Subcutaneous adipose tissue (tissue), 4 donors: ENCODE measurements around the gene MYO1F. TPM values are rescaled to one million over a fixed set of nuclear protein-coding genes. Genes with fewer than 3 reads are reported as not detected.

Experiments
- total RNA-seq, 4 donors: library from RNA; depleted of rRNA; stranded (reverse); fragments of >200 nt; gene quantifications; one replicate each; pipeline ENCODE4 v1.1.0, GENCODE V29; 2016
- TF ChIP-seq, protein P1 (sequence below): fragments of 450-650 bp; IDR thresholded peaks from one replicate; pipeline ENCODE4 v1.5.1; 2016; ENCODE audit warnings: low read depth, mild to moderate bottlenecking, control low read depth, antibody characterized with exemption, moderate library complexity

The MYO1F gene
- total RNA-seq, 4 donors from 2014 or later = 13.4 to 48.3 (median 26.0) TPM

DNA sequence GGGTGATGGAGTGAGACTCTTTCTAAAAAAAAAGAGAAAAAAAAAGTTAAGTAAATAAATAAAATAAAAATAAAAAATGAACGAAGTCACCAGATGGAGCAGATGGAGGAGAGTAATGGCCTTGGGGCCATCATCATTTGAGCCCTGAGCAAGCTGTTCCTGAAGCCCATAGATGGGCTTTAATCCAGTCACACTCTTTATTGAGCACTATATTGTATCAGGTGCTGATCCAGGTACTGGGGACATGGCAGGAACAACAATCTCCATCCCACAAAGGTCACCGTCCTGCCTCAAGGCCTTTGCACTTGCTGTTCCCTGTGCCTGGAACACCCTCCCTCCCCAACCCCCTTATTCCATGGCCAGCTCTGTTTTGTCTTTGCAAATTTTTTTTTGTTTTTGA is 37.2 kb upstream of the MYO1F start:
- TF ChIP-seq, protein P1, sequence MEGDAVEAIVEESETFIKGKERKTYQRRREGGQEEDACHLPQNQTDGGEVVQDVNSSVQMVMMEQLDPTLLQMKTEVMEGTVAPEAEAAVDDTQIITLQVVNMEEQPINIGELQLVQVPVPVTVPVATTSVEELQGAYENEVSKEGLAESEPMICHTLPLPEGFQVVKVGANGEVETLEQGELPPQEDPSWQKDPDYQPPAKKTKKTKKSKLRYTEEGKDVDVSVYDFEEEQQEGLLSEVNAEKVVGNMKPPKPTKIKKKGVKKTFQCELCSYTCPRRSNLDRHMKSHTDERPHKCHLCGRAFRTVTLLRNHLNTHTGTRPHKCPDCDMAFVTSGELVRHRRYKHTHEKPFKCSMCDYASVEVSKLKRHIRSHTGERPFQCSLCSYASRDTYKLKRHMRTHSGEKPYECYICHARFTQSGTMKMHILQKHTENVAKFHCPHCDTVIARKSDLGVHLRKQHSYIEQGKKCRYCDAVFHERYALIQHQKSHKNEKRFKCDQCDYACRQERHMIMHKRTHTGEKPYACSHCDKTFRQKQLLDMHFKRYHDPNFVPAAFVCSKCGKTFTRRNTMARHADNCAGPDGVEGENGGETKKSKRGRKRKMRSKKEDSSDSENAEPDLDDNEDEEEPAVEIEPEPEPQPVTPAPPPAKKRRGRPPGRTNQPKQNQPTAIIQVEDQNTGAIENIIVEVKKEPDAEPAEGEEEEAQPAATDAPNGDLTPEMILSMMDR = no peak

DNA sequence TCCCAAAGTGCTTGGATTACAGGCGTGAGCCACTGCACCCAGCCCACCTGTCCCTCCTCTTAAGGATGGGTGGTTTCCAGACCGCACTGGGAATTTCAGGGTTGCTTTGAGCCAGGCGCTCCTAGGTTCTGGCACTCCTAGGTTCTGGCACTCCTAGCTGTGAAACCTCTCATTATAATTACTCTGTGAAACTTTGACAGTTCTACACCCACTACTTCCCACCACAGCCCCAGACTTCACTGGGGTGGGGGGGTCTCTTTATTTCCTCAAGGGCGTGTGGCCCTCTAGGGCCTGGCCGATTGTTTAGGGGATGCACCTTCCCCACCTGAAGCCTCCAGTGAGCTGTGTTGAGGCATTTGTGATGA is 35.5 kb upstream of the MYO1F start:
- TF ChIP-seq, protein P1 = no peak

DNA sequence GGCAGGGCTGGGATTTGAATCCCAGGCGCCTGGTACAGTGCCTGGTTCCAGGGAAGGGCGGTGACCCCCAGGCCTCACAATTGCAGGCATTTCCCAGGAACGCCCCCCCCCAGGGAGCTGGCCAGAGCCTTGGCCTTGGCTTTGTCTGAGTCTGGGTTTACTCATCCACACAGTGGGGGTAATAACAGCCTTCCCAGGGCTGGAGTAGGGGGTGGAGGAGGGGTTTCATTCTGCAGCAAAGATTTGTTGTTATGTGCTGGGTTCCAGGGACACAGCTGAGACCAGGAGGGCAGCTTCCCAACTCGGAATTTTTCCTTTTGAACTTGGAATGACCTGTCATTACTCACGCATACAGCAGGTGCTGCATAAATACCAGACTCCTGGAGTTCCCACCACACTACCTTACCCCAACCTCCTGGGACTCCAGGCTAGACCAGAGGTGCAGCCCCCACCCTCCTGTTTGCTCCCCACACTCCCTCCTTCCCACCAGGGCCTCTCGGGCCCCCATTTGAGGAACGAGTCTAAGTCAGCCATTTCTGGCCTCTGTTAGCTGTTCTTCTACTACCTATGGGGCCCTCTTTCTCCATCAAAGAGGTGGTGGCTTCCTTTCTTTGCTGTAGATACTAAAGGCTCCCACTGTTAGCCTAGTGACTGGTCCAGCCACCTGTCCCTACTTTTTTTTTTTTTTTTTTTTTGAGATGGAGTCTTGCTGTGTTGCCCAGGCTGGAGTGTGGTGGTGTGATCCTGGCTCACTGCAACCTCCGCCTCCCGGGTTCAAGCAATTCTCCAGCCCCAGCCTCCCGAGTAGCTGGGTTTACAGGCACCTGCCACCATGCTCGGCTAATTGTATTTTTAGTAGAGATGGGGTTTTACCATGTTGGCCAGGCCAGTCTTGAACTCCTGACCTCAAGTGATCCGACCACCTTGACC is 34.9 kb upstream of the MYO1F start:
- TF ChIP-seq, protein P1 = no peak

DNA sequence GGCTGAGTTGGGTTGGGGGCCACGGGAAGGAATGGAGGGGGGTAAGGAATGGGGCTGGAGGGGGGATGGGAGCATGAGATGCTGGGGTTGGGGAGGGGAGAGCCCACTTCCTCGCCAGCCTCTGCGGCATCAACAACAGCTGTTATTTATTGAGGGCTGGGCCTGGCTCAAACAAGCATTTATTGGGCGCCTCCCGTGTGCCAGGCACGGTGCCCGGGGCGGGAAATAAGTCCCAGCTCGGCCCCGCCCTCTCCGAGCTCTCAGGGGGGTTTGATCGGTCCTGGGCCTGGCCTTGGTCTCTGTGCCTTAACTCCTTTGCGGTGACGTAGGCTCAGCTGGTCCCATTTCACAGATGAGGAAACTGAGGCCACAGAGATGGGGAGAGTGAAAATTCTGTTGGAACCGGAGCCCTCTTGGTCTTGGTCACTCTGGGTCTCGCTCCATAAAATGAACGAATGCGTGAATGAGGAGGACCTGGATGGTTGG is 34.2 kb upstream of the MYO1F start:
- TF ChIP-seq, protein P1 = no peak

DNA sequence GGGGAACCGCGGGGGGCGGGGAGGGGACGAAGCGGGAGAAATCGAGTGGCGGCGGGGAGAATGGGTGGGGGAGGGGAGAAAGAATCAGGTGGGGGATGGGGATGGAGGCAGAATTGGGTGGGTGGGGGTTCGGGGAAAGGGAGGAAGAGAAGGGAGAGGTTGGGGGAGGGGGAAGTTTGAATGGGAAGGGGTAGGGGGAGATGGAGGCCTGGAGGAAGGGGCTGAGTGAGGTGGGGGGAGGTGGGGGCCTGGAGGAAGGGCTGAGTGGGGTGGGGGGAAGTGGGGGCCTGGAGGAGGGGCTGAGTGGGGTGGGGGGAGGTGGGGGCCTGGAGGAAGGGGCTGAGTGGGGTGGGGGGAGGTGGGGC is 33.7 kb upstream of the MYO1F start:
- TF ChIP-seq, protein P1 = no peak

DNA sequence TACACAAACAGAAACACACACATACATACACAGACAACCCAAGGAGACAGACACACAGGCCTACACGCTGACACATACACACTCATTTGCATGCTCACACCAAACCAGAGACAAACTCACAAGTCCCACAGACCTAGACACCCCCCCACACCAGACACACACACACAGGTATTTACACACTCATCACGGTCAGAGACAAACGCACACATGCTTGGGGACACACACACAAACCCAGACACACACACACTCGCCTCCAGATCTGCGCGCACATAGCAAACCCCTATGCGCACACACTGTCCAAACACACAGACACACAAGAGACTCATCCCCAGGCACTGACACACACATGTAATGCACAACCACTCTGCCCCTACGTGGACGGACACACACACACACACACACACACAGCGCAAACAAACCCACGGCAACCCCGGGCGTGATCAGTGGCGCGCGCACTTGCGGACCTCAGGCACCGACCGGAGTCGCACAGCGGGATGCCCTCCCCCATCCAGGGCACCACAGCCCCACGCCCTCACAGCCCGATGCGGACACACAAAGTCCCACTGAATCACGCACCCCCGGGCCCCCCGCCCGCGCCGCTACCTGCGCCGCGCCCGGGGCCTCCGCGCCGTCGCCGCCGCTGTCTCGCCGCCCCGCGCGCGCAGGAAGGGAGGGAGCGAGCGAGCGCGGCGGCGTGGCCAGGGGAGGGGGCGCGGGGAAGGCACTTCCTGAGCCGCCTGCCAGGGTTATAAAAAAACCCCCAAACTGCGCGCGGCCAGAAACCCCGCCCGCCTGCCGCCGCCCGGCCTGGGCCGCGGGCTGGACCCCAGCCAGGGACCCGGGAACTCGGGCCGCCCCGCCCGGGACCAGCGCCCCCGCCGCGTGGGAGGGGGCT is 33.0 kb upstream of the MYO1F start, which contains the start of gene ADAMTS10:
Gene ADAMTS10, minus strand, starts transcription at position 675 of the 895 bp plus-strand sequence. CDS start 5,005 bp downstream, outside the sequence.
- TF ChIP-seq, protein P1 = no peak
